ENCODE data around the gene EOMES.

EOMES gene

GRCh38 chr3:27696906-27697305 lies 25.2 kb downstream of the EOMES start:
- Histone ChIP-seq H3K4me1 (ENCODE audit: low read depth, poor library complexity, severe bottlenecking) (no peaks in the 10 kb centered on the region), H2AFZ (ENCODE audit: low read depth) (no peak overlapping the region)

GRCh38 chr3:27695636-27696035 lies 26.5 kb downstream of the EOMES start:
- Histone ChIP-seq H3K27ac (no peak overlapping the region), H4K20me1 (ENCODE audit: insufficient read depth) (no peaks in the 10 kb centered on the region), H3K36me3 (ENCODE audit: insufficient read depth) (no peaks in the 10 kb centered on the region), H3K4me2 (no peak overlapping the region), H3K79me2 (ENCODE audit: insufficient read depth, low read depth) (no peaks in the 10 kb centered on the region), H3K4me3 (IDR thresholded peaks at IDR 0.05; ENCODE audit: insufficient read depth, low read depth, low read length) (no peak overlapping the region), H3K4me1 (ENCODE audit: low read depth, poor library complexity, severe bottlenecking) (no peaks in the 10 kb centered on the region), H2AFZ (ENCODE audit: low read depth) (no peak overlapping the region), H3K27me3 (ENCODE audit: insufficient read depth, low read depth) (no peaks in the 10 kb centered on the region), H3K9ac (no peak overlapping the region)
- TF ChIP-seq CTCF (conservative IDR thresholded peaks at IDR 0.05; ENCODE audit: low read depth, low read length): no peak

More at GRCh38 chr3:27696906-27697305, 25.2 kb downstream of the EOMES start:
- no peak for TF ChIP-seq CTCF (conservative IDR thresholded peaks at IDR 0.05; ENCODE audit: low read depth, low read length)
- Histone ChIP-seq H3K27ac (no peak overlapping the region), H3K36me3 (ENCODE audit: insufficient read depth) (no peaks in the 10 kb centered on the region), H3K9ac (no peak overlapping the region), H3K4me3 (IDR thresholded peaks at IDR 0.05; ENCODE audit: insufficient read depth, low read depth, low read length) (no peak overlapping the region), H4K20me1 (ENCODE audit: insufficient read depth) (no peaks in the 10 kb centered on the region), H3K79me2 (ENCODE audit: insufficient read depth, low read depth) (no peaks in the 10 kb centered on the region), H3K4me2 (no peak overlapping the region), H3K27me3 (ENCODE audit: insufficient read depth, low read depth) (no peaks in the 10 kb centered on the region)

GRCh38 chr3:27688053-27688452 lies 34.1 kb downstream of the EOMES start:
- H3K4me3 ChIP-seq (IDR thresholded peaks at IDR 0.05; ENCODE audit: insufficient read depth, low read depth, low read length): no peak overlapping the region
- H3K27me3 ChIP-seq (ENCODE audit: insufficient read depth, low read depth): no peaks in the 10 kb centered on the region
- no peaks in the 10 kb centered on the region for H3K79me2 ChIP-seq (ENCODE audit: insufficient read depth, low read depth)
- no peak overlapping the region for H3K4me2 ChIP-seq
- no peak overlapping the region for H3K9ac ChIP-seq
- TF ChIP-seq CTCF (conservative IDR thresholded peaks at IDR 0.05; ENCODE audit: low read depth, low read length): no peak
- H3K36me3 ChIP-seq (ENCODE audit: insufficient read depth): no peaks in the 10 kb centered on the region
- H3K4me1 ChIP-seq (ENCODE audit: low read depth, poor library complexity, severe bottlenecking): no peaks in the 10 kb centered on the region
- H4K20me1 ChIP-seq (ENCODE audit: insufficient read depth): no peaks in the 10 kb centered on the region
- no peak overlapping the region for H3K27ac ChIP-seq
- no peak overlapping the region for H2AFZ ChIP-seq (ENCODE audit: low read depth)

GRCh38 chr3:27686642-27687041 lies 35.5 kb downstream of the EOMES start:
- Histone ChIP-seq H3K9ac (no peak overlapping the region), H3K27me3 (ENCODE audit: insufficient read depth, low read depth) (no peaks in the 10 kb centered on the region), H2AFZ (ENCODE audit: low read depth) (no peak overlapping the region), H3K4me3 (IDR thresholded peaks at IDR 0.05; ENCODE audit: insufficient read depth, low read depth, low read length) (no peak overlapping the region), H3K4me1 (ENCODE audit: low read depth, poor library complexity, severe bottlenecking) (no peaks in the 10 kb centered on the region), H3K27ac (no peak overlapping the region), H4K20me1 (ENCODE audit: insufficient read depth) (no peaks in the 10 kb centered on the region), H3K4me2 (no peak overlapping the region), H3K79me2 (ENCODE audit: insufficient read depth, low read depth) (no peaks in the 10 kb centered on the region), H3K36me3 (ENCODE audit: insufficient read depth) (no peaks in the 10 kb centered on the region)
- no peak for TF ChIP-seq CTCF (conservative IDR thresholded peaks at IDR 0.05; ENCODE audit: low read depth, low read length)

All from KMS-11 (cell line).